K562 (cell line): ENCODE results near the gene OLIG1. TPM values are rescaled to one million over a fixed set of nuclear protein-coding genes. Genes with fewer than 3 reads are reported as not detected.

Experiments used
- ATAC-seq: fragments of 200-7000 bp; cut with Tn5 transposase; 3 replicates; pipeline ENCODE4 v1.9.1; 2020; ENCODE audit warnings: moderate library complexity
- BruUV-seq: library from RNA; stranded (reverse); fragments of 400-500 nt; replicated peaks from 2 replicates; lab custom pipeline; 2021; lab: Mats Ljungman, UMichigan
- CTCF ChIA-PET: fragments of 300-600 bp; formaldehyde crosslinking; extraction: SDS; loops from one replicate; lab custom pipeline; 2021; ENCODE audit warnings: low intra/inter-chr PET ratio; lab: Yijun Ruan, JAX
- POLR2A ChIA-PET: fragments of 300-600, 350-650 bp; sonication (Branson Sonifier 250); formaldehyde crosslinking; extraction: SDS; loops from one replicate; lab custom pipeline; 2021; ENCODE audit warnings: antibody characterized with exemption, inconsistent platforms; lab: Yijun Ruan, JAX
- DNase-seq, 4 experiments: peaks; one replicate each; pipeline versions ENCODE4 v3.0.0 to v3.0.0-alpha.2; 2011 to 2018; ENCODE audit warnings: low spot score in 3 of 4, mixed read lengths in 3 of 4; ENCODE audit errors: extremely low read depth in 1 of 4
- FAIRE-seq: peaks from 2 replicates; lab custom pipeline; 2011; peaks lifted over from hg19 to GRCh38; lab: Jason Lieb, UNC
- H2AFZ ChIP-seq: 2 replicates; pipeline ENCODE4 v1.6.0; 2011; ENCODE audit warnings: low read depth, low read length, control low read depth, inconsistent platforms
- H3K27ac ChIP-seq: fragments of 200-600 bp; 3 replicates; pipeline ENCODE4 v1.8.0; 2011; ENCODE audit warnings: low read depth, mild to moderate bottlenecking, control low read depth, inconsistent platforms, low read length, moderate library complexity, mixed read lengths; ENCODE audit errors: extremely low read depth
- H3K27me3 ChIP-seq, 2 experiments: fragments of 300-600 bp in 1 of 2; 2 replicates in 1 of 2; 3 replicates in 1 of 2; pipeline versions ENCODE4 v1.6.0 to v1.8.0; 2011; ENCODE audit warnings: inconsistent platforms in 2 of 2, low read length in 2 of 2, mild to moderate bottlenecking in 1 of 2, mixed read lengths in 1 of 2, moderate library complexity in 1 of 2; ENCODE audit not compliant: control insufficient read depth in 2 of 2, insufficient read depth in 2 of 2
- H3K36me3 ChIP-seq: fragments of 300-600 bp; 3 replicates; pipeline ENCODE4 v1.8.0; 2011; ENCODE audit warnings: mild to moderate bottlenecking, low read length, inconsistent platforms; ENCODE audit not compliant: control insufficient read depth, insufficient read depth
- H3K4me1 ChIP-seq, 2 experiments: fragments of 200-600 bp in 1 of 2; replicated peaks in 1 of 2; 2 replicates in 1 of 2; 3 replicates in 1 of 2; pipeline versions ENCODE4 v1.5.1 to v1.8.0; 2011; ENCODE audit warnings: inconsistent platforms in 2 of 2, low read length in 2 of 2, mild to moderate bottlenecking in 1 of 2, mixed read lengths in 1 of 2, moderate library complexity in 1 of 2; ENCODE audit not compliant: control insufficient read depth in 2 of 2, insufficient read depth in 2 of 2
- H3K4me2 ChIP-seq: 2 replicates; pipeline ENCODE4 v1.6.1; 2011; ENCODE audit warnings: low read length, control low read depth, inconsistent platforms, mixed read lengths; ENCODE audit not compliant: insufficient read depth
- H3K4me3 ChIP-seq: fragments of 200-600 bp; sonication (generic), shearing (Covaris generic); 2 replicates; pipeline ENCODE4 v1.5.1; 2016; ENCODE audit warnings: control low read depth, inconsistent platforms
- H3K79me2 ChIP-seq: fragments of 200-600 bp; 3 replicates; pipeline ENCODE4 v1.8.0; 2011; ENCODE audit warnings: low read length, inconsistent platforms; ENCODE audit not compliant: control insufficient read depth, insufficient read depth
- H3K9ac ChIP-seq, 2 experiments: 2 replicates each; pipeline versions ENCODE4 v1.6.0 to v1.6.1; 2011; ENCODE audit warnings: low read depth in 2 of 2, low read length in 2 of 2, control low read depth in 1 of 2, inconsistent platforms in 1 of 2, mild to moderate bottlenecking in 1 of 2, mixed read lengths in 1 of 2; ENCODE audit not compliant: insufficient read depth in 1 of 2
- H3K9me1 ChIP-seq: one replicate; pipeline ENCODE4 v1.6.0; 2011; ENCODE audit warnings: inconsistent platforms, mild to moderate bottlenecking, low read length, moderate library complexity; ENCODE audit not compliant: control insufficient read depth, insufficient read depth
- H3K9me3 ChIP-seq: replicated peaks from 2 replicates; pipeline ENCODE4 v1.5.1; 2011; ENCODE audit warnings: low read depth, low read length, inconsistent platforms; ENCODE audit not compliant: control insufficient read depth, insufficient read depth
- H4K20me1 ChIP-seq: replicated peaks from 2 replicates; pipeline ENCODE4 v1.6.1; 2011; ENCODE audit warnings: low read length, inconsistent platforms, mixed read lengths; ENCODE audit not compliant: control insufficient read depth, insufficient read depth
- CHD2 ChIP-seq: IDR thresholded peaks from 2 replicates; pipeline ENCODE4 v1.6.1; 2011; ENCODE audit warnings: low read depth, low read length
- HDAC1 ChIP-seq, 2 experiments: fragments of 450-650 bp; IDR thresholded peaks; 2 replicates each; pipeline ENCODE4 v1.6.1; 2016 to 2017; ENCODE audit warnings: inconsistent platforms in 1 of 2, mild to moderate bottlenecking in 1 of 2, moderate library complexity in 1 of 2
- NFIC ChIP-seq: fragments of 450-650 bp; IDR thresholded peaks from 2 replicates; pipeline ENCODE4 v1.6.1; 2017; ENCODE audit warnings: mild to moderate bottlenecking, inconsistent platforms
- TCF7 ChIP-seq: sonication (generic); IDR thresholded peaks from 2 replicates; pipeline ENCODE4 v1.6.1; 2016; ENCODE audit warnings: antibody characterized with exemption, borderline replicate concordance
- THRB ChIP-seq: fragments of 450-650 bp; formaldehyde crosslinking; conservative IDR thresholded peaks from 2 replicates; pipeline ENCODE4 v1.4.0; 2022; ENCODE audit warnings: mild to moderate bottlenecking, missing genetic modification characterization
- ZNF143 ChIP-seq: sonication (generic); formaldehyde crosslinking; IDR thresholded peaks from 2 replicates; pipeline ENCODE4 v1.9.0; 2022; ENCODE audit warnings: mild to moderate bottlenecking, missing genetic modification reagents
- ZNF384 ChIP-seq: IDR thresholded peaks from 2 replicates; pipeline ENCODE4 v1.6.1; 2012; ENCODE audit warnings: low read depth, low read length, improper control_type of control experiment
- WGBS: fragments of 100-300 bp; shearing (Covaris generic); methylation state at CpG from one replicate; pipeline ENCODE4 v1.1.6; 2016; ENCODE audit warnings: low coverage, mixed read lengths; ENCODE audit not compliant: insufficient coverage; ENCODE audit errors: missing lambda C conversion rate; 5-methylcytosine and 5-hydroxymethylcytosine counted together
- in situ Hi-C: fragments of 300-500 bp; cut with MboI; formaldehyde crosslinking; loops from 4 replicates; pipeline ENCODE4 v1.15.0; 2018; ENCODE audit warnings: inconsistent platforms, mixed read lengths
- intact Hi-C: fragments of 100-400 bp; cut with micrococcal nuclease; formaldehyde crosslinking; loops from 2 replicates; pipeline ENCODE4 v1.14.2; 2022
- polyA plus RNA-seq, 8 experiments: library from polyadenylated mRNA; depleted of rRNA in 4 of 8; stranded (reverse) in 5 of 8; unstranded in 3 of 8; fragments of >200 nt; fragmentation: Nextera tagmentation in 2 of 8; fragmentation: Illumina TruSeq in 1 of 8; extraction: Ambion mirVana in 2 of 8; extraction: Trizol in 1 of 8; gene quantifications; 2 replicates each; pipeline versions ENCODE4 v1.2.1 to v1.2.3, GENCODE V29; 2011 to 2014; ENCODE audit warnings: inconsistent platforms in 1 of 8, missing spikeins in 1 of 8
- total RNA-seq, 7 experiments: library from RNA; depleted of rRNA in 6 of 7; stranded (reverse); fragments of >200 nt in 6 of 7; fragmentation: Illumina TruSeq in 2 of 7; extraction: Trizol in 2 of 7; gene quantifications; 2 replicates each; pipeline versions ENCODE4 v1.2.1 to v1.2.3, GENCODE V29; 2011 to 2021; ENCODE audit warnings: low replicate concordance in 1 of 7

Gene OLIG1
- total and polyA plus RNA-seq, 9 of the 15 experiments (the other 6 are each of a cell fraction or from before 2014, with no cell fraction given), result not detected

DNA sequence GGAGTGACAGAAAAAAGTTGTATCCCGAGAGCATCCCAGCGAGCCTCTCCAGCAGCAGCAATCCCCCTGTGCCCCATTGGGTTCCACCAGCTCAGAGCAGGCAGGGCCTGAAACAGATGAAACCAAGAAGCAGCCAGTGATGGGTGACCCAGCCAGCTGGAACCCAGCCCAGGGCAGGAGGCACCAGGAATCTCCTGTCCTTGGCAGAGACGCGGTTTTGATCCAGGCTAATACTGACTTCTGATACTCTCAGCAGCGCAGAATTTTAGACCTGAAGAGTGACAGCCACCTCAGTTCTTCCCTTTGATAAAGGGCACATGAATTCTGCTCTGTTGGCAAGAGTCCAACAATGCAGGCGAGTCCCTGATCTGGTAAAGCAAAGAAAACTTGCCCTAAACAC is 11.4 kb upstream of the OLIG1 start:
- WGBS, result 4% methylated on average over 6 of the region's 6 CpGs
- peaks cover 4% of the 10 kb centered on the region for H3K9me1 ChIP-seq
- ChIA-PET CTCF (interaction anchor here (0.6 kb wide), 1 partner anchor 141 kb away, joined by 3 read pairs; no protein-coding TSS in a partner anchor), POLR2A (no interaction called here)
- H3K4me2 ChIP-seq, result no peak overlapping the region
- peaks cover 18 to 59% of the 10 kb centered on the region in 2 experiments; a peak in 4 of 5 replicates for H3K27me3 ChIP-seq
- no peak overlapping the region for H3K4me3 ChIP-seq
- FAIRE-seq (no peak), DNase-seq (no peak), ATAC-seq (no peak)
- intact Hi-C loops (no loop called here), in situ Hi-C loops (no loop called here)
- H4K20me1 ChIP-seq, result no peaks in the 10 kb centered on the region; the same call in 1 of the 2 replicates
- no peak overlapping the region for H3K9ac ChIP-seq
- BruUV-seq, result no TSS peak
- H2AFZ ChIP-seq, result no peak overlapping the region
- H3K27ac ChIP-seq, result no peak overlapping the region
- no peaks in the 10 kb centered on the region for H3K36me3 ChIP-seq
- TF ChIP-seq TCF7, result no peak
- peak; percentile 72 for TF ChIP-seq NFIC
- no peaks in the 10 kb centered on the region for H3K79me2 ChIP-seq
- no peaks in the 10 kb centered on the region for H3K4me1 ChIP-seq
- no peaks in the 10 kb centered on the region for H3K9me3 ChIP-seq

DNA sequence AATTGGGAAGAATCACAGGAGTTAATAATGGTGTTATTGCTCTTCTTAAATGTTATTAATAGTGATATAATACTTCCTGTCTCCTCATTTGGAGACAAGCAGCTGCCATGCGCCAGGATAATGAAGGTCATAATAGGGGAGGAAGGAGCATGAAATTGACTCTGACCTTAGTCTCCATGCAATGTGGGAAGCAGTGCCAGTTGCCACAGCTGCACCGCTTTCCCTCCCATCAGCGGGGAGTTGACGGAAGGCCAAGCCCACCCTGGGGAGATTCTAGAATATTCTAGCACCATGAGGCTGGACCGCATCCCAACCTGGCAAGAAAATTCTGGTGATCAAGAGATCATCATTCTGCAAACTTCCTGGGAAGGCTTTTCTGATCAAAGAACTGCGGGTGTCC is 11.0 kb upstream of the OLIG1 start:
- Histone ChIP-seq H3K36me3 (no peaks in the 10 kb centered on the region), H3K9ac (no peak overlapping the region), H3K4me3 (no peak overlapping the region), H3K27me3 (peaks cover 22 to 63% of the 10 kb centered on the region in 2 experiments; a peak in 4 of 5 replicates), H4K20me1 (no peaks in the 10 kb centered on the region; the same call in 1 of the 2 replicates), H3K9me3 (no peaks in the 10 kb centered on the region), H3K9me1 (peaks cover 4% of the 10 kb centered on the region), H3K79me2 (no peaks in the 10 kb centered on the region), H2AFZ (no peak overlapping the region), H3K27ac (no peak overlapping the region), H3K4me2 (no peak overlapping the region), H3K4me1 (no peaks in the 10 kb centered on the region)
- ChIA-PET CTCF (interaction anchor here (0.6 kb wide), 1 partner anchor 141 kb away, joined by 3 read pairs; no protein-coding TSS in a partner anchor), POLR2A (no interaction called here)
- TF ChIP-seq THRB, result no peak
- no peak for TF ChIP-seq CHD2
- TF ChIP-seq NFIC, result 0 out of 2 replicates have a peak, but pooled peaks have one; percentile 1
- no peak for TF ChIP-seq HDAC1 (IDR thresholded peaks at IDR 0.05)
- no peak for TF ChIP-seq ZNF384
- no peak for TF ChIP-seq ZNF143 (CRISPR knock-in tag)
- WGBS, result under 1% methylated on average over 6 of the region's 6 CpGs
- intact Hi-C loops (no loop called here), in situ Hi-C loops (no loop called here)
- ATAC-seq (no peak), FAIRE-seq (no peak), DNase-seq (no peak)
- no TSS peak for BruUV-seq
